GM18519 (cell line): ENCODE results near the gene COL17A1.

Experiments
- ATAC-seq: cut with Tn5 transposase; IDR thresholded peaks from one replicate; pipeline ENCODE4 v1.9.1; 2021; ENCODE audit warnings: mild to moderate bottlenecking, moderate library complexity; ENCODE audit not compliant: unreplicated experiment, low FRiP score

Gene COL17A1

GRCh38 chr10:104085801-104086400 lies at the start of gene COL17A1:
Gene COL17A1, minus strand, starts transcription at chr10:104085880. Its CDS starts 5,207 bp downstream, at chr10:104080673.
- no peak for ATAC-seq

- no peak for ATAC-seq
Measured at GRCh38 chr10:104130041-104130440, 44.4 kb upstream of the COL17A1 start.

- ATAC-seq, result no peak
Measured at GRCh38 chr10:104128214-104128613, 42.5 kb upstream of the COL17A1 start.

GRCh38 chr10:104127411-104127810 lies 41.7 kb upstream of the COL17A1 start:
- no peak for ATAC-seq

GRCh38 chr10:104123397-104123796 lies 37.7 kb upstream of the COL17A1 start:
- no peak for ATAC-seq

- no peak for ATAC-seq
Measured at GRCh38 chr10:104122225-104123107, 36.8 kb upstream of the COL17A1 start.

GRCh38 chr10:104121485-104122224 lies 36.0 kb upstream of the COL17A1 start, which contains the start of gene SFR1:
Gene SFR1, plus strand, starts transcription at chr10:104122171. Its CDS starts 13 bp downstream, at chr10:104122184.
- peak; percentile 85 for ATAC-seq

GRCh38 chr10:104120903-104121484 lies 35.3 kb upstream of the COL17A1 start:
- peak; percentile 39 for ATAC-seq

- no peak for ATAC-seq
Measured at GRCh38 chr10:104120512-104120902, 34.8 kb upstream of the COL17A1 start.

- no peak for ATAC-seq
Measured at GRCh38 chr10:104119996-104120395, 34.3 kb upstream of the COL17A1 start.

GRCh38 chr10:104117839-104118323 lies 32.2 kb upstream of the COL17A1 start:
- ATAC-seq, result no peak

GRCh38 chr10:104113376-104113956 lies 27.8 kb upstream of the COL17A1 start:
- ATAC-seq, result no peak

- ATAC-seq, result no peak
Measured at GRCh38 chr10:104109908-104110662, 24.4 kb upstream of the COL17A1 start.

- no peak for ATAC-seq
Measured at GRCh38 chr10:104104926-104105325, 19.2 kb upstream of the COL17A1 start.

GRCh38 chr10:104104418-104104817 lies 18.7 kb upstream of the COL17A1 start:
- ATAC-seq, result no peak

GRCh38 chr10:104103956-104104355 lies 18.3 kb upstream of the COL17A1 start:
- no peak for ATAC-seq

- no peak for ATAC-seq
Measured at GRCh38 chr10:104101902-104102301, 16.2 kb upstream of the COL17A1 start.

GRCh38 chr10:104100795-104101194 lies 15.1 kb upstream of the COL17A1 start:
- no peak for ATAC-seq

- ATAC-seq, result no peak
Measured at GRCh38 chr10:104099941-104100340, 14.3 kb upstream of the COL17A1 start.
